DMS53 treated with DMSO at 0.1 percent for 48 hours (cell line): ENCODE data around the gene LRRC72.
"Not testable (repeated sequence)": the region's sequence is repeated elsewhere in the genome, so short reads cannot be mapped to it uniquely, and the experiment has no call there.

ENCODE experiments used
- DNase-seq: peaks from one replicate; lab custom pipeline; 2025; ENCODE audit not compliant: unreplicated experiment; lab: John Stamatoyannopoulos, UW

Gene LRRC72

DNA sequence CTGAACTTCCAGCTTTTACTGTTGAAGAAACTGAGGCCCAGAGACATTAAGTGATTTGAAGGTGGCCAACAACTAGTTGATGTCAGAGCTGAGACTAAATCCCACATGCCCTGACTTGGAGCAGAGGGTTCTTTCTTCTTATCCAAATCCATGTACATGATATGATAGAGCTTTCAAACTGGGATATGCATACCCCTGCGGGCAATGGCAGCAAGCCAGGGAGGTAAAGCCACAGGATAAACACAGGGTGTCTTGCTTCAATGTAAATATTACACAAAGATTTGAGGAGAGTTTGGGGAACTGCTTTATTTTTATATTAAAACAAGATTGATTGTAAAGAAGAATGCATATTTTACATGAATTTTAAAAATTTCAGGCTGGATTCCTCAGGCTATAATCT lies 2.3 kb upstream of the LRRC72 start:
- DNase-seq: no peak

DNA sequence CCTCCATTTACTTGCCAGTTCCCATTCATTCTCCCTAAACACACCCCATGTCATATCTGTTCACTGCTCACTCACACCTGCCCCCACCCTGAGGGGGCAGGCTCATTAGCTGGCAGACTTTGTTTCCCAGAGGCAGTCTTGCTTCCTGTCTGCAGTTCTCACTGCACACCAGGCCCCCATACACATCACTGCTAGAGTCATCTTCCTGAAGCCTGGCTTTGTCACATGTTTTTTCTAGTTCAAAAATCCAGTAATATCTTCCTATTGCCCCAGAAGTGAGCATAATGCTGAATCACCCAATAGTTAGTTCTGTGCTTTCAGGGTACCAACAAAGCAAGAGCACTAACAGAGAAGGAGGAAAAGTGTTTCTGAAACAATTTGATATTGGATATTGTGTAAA lies 1.9 kb downstream of the LRRC72 start:
- no peak for DNase-seq

DNA sequence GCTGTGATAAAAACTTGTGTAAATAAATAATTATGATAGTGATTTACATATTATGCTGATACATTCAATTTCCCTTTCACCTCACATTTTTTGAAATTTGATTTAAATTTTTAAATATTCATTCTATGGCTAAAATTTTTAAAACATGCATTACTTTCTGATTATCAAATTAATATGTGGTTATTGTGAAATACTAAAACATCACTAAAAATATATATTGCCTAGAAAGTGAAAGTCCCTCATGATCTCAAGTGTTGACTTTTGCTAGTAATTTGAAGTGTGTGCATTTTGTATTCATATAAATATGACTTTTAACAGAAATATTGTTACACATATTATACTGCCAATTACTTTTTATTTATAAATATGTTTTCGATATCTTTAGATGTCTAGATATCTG lies 3.1 kb downstream of the LRRC72 start:
- DNase-seq: no peak

DNA sequence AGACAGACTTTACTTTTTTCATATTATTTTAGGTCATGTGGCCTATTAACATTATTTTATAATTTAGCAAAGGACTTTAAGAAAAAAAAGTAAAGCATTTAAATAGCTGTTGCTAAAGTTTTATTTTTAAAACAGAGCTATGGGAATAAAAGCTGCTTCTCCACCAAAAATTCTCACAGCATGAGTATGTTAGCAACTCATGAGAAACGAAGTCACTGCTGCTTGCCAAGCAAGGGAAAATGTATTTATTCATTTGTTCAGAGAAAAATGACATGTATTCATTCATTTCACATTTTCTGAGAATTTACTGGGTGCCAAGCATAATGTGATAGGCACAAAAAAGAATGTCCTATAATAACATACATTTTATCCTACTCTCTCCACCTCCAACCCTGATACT lies 5.1 kb downstream of the LRRC72 start:
- no peak for DNase-seq

DNA sequence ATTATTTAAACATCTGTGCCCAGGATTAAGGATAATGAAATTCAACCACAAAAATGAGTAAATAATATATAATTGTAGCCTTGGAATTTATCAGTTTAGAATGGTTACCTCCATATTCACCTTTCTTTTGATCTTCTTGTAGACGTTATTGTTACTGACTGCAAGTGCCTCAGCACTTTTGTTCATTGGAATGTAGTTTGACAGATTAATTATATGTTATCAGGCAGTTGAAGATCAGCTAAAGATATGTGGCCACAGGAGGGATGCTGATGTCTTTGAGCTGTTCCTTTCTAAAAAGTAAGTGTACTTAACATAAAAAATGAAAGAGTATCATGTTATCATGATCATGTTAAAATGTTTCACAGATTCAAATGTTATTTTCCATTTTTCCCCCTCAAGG lies 5.6 kb downstream of the LRRC72 start:
- DNase-seq: no peak

DNA sequence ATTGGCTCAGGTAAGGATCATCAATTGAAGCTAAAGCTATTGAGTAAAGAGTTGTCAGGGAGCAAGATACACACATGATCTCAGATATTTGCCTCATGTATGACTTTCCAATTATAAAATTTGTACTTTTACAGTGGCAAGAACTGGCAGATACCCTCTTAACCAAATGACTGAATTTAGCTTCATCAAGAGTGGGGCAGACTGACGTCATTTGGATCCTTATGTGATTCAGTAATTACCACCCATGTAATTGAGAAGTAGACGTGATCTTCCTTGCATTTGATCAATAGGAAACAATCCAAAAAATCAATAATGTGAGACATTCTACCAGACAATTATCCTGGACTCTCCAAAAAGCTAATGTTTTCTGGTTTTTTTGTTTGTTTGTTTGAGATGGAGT lies 8.9 kb downstream of the LRRC72 start:
- no peak for DNase-seq

DNA sequence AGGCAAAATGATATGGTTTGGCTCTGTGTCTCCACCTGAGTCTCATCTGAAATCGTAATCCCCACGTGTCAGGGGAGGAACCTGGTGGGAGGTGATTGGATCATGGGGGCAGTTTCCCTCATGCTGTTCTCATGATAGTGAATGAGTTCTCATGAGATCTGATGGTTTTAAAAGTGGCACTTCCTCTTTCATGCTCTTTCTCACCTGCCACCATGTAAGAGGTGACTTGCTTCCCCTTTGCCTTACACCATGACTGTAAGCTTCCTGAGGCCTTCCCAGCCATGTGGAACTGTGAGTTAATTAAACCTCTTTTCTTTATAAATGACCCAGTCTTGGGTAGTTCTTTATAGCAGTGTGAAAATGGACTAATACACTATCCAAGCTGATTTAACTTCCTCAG lies 13.9 kb downstream of the LRRC72 start:
- not testable (repeated sequence) for DNase-seq

DNA sequence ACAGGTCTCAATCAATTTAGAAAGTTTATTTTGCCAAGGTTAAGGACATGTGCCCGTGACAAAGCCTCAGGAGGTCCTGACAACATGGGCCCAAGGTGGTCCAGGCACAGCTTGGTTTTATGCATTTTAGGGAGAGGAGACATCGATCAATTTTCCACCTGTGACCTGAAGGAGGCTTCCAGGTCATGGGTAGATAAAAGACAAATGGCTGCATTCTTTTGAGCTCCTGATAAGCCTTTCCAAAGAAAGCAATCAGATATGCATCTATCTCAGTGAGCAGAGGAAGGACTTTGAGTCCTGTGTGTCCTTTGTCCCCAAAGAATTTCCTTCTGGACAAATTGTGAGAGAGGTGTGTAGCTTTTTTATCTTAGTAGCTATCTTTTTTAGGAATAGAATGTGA lies 15.8 kb downstream of the LRRC72 start:
- no peak for DNase-seq

DNA sequence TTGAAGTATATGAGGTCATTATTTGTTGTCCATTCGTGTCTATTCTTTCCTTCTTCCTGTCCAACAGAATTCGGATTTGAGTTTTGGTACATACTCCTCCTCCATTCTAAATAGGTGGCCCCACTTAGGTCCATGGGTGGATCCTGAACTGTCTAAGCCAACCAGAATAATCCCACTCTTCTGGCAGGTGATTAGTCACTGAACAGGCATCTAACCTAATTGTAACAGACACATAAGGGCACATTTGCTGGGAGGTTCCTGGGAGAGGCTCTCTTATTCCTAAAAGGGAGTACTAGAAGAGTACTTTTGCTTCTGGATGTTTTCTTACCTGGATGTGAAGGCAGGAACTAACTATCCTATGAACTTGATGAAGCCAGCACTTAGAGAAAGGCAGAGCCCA lies 16.8 kb downstream of the LRRC72 start:
- no peak for DNase-seq

DNA sequence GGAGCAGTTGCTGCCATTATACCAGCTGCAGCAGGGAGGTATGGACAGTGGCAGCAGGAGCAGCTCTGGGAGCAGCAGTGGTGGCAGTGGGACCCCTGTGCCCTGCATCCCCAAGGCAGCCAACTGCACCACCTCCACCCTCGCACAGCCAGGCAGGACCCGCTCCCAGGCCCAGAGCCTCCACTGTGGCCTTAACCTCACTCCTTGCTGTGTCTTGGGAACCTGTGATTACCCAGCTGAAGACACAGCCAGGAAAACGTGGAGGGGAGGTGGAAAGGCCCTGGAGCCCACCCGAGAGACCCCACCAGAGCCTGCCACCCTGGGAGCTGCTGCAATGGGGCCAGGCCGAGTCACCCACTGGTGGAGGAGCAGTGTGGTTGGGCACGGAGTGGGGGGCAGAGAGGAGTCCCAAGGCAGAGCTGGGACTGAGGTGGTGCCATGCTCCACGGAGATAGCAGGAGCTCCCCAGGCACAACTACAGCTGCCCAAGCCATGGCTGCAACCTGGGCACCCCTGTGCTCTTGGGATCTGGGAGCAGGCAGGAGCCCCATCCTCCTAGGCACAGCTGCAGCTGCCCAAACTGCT lies 20.4 kb downstream of the LRRC72 start:
- DNase-seq: no peak

DNA sequence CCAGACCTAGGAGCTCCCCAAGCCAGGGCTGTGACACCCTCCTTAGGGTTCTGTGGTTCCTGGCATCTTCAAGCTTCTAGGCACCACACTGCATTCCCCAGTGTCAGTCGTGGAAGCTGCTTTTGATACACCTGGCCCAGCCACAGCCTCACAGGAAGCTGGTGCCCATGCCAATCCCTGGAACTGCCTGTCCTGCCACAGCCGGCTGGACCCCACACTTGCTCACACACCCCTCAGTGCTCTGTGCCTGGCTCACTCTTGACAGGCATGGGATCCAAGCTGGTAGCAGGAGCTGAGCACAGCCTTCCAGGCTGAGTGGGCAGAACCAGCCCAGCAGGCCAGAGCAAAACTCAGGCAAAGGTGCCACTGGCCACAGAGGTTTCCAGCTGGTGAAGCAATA lies 21.8 kb downstream of the LRRC72 start:
- no peak for DNase-seq

DNA sequence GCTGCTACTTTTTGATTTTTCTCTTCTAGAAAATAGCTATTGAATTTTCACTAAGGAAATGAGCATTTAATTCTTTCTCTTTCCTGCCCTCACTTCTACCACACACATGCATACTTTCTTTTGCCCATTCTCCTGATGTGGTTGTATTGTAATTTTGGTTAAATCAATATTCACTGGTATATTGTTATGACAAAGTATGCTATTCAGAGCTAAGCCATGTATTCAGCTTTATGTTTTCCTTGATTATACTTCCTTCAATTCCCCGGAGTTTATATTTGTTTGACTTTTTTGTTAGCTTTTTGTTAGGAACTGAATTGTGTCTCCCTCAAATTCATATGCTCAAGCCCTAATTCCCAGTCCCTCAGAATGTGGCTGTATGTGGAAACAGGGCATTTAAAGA lies 24.0 kb downstream of the LRRC72 start:
- no peak for DNase-seq

DNA sequence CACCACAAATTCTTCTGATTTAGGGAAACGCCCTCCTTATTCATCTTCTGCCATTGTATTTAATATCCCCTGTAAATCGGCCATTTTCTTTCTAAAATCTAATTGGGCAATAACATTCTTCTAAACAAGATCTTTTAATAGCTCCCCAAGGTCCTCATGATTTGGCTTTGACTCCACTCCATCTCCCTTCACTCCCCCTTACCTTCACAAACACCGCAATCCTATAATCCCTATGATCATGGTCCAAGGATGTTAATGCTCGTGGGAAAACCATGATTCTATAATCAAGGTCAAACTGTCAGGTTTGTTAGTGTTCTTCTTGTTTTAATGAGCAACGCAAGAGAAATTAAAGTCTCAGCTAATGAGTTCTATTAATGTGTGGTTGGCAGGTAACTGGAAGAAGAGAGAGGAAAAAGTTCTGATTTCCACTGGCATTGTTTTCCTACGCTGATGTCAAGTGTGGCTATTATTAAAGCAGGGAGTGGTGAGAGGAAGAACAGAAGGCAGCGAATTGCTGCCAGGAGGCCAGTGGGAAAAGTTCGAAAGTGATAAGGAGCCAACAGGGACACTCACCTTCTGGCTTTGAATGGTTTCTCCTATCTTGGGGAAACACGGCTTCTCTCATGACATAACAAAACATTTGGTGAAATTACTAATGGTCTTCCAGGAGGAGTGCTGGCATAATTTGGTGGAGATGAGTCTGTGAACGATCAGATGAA lies 28.1 kb downstream of the LRRC72 start:
- DNase-seq: no peak

DNA sequence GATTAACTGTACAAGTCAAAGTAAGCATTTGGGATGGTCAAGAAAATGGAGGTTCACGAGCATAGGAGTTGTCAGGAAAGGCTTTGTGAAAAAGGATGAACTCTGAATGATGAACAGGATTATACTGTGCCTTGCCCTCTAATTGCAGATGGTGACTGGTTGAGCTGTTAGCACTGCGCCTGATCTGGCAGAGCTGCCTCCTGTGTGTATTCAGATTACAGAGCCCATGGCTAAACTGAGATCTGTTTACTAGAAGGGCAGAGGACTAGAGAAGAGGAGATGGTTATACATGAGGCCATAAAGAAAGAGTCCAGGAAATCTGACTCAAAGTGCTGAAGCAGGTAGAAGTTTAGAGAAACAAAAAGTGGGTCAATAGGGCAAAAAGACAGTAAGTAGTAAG lies 29.7 kb downstream of the LRRC72 start:
- no peak for DNase-seq

DNA sequence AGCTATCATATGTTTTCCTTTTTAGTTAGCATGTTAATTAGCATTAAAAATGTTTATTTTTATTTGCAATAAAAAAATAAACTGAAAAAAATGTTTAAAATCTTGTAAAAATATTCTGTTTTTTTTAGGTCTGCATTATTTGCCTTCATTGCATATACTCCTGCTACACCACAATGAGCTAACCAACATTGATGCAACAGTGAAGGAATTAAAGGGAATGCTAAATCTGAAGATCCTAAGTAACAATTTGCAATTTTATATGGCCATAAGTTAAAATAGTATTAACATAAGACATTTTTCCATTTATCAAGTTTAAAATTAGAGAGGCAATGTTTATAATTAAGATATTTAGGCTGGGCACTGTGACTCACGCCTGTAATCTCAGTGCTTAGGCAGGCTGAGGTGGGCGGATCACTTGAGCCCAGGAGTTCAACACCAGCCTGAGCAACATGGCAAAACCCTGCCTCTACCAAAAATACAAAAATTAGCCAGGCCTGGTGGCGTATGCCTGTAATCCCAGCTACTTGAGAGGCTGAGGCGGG lies 32.2 kb downstream of the LRRC72 start:
- DNase-seq: no peak

DNA sequence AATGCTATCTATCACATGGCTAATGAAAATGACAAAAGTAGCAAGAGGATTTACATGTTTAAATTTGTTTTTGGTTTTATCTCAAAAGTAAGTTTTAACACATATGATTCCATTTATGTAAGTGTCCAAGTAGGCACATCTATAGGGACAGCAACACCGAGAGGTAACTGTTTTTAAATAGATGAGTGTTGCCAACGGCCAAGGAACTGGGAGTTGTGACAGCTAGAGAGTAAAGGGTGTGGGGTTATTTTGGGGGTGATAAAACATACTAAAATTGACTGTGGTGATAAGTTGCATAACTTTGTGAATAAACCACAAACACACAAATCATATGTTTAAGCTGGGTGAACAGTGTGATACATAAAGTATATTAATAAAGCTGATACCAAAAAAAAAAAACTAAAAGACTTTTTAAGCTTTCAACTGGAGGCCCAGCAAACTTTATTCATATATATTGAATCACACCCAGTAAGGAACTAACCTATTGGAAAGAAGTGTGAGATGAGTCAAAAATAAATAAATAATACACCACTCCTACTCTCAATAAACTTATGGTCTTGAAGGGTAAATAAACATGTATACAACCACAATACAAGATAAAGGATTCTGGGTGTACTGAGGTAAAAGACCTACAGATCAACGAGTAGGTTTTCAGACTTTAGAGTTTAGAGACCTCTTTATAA lies 33.0 kb downstream of the LRRC72 start:
- DNase-seq: no peak

DNA sequence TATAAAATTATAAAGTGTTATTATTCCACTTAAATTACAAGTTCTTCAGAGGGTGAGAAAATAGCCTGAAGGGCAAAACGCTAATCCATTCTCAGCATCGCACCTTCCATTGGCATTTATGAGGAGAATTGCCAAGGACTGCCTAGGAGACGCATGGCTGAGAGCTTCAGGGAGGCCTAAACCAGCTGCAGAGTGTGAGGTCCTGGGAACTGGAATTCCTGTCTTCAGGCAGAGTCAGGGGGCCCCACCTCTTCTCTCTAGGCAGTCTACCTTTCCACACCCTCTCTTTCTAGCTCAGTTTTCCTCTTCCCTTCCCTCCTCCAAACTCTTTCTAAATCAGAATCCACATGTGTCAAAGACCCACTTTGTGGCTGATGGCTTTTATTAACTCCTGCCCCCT lies 35.3 kb downstream of the LRRC72 start:
- no peak for DNase-seq

DNA sequence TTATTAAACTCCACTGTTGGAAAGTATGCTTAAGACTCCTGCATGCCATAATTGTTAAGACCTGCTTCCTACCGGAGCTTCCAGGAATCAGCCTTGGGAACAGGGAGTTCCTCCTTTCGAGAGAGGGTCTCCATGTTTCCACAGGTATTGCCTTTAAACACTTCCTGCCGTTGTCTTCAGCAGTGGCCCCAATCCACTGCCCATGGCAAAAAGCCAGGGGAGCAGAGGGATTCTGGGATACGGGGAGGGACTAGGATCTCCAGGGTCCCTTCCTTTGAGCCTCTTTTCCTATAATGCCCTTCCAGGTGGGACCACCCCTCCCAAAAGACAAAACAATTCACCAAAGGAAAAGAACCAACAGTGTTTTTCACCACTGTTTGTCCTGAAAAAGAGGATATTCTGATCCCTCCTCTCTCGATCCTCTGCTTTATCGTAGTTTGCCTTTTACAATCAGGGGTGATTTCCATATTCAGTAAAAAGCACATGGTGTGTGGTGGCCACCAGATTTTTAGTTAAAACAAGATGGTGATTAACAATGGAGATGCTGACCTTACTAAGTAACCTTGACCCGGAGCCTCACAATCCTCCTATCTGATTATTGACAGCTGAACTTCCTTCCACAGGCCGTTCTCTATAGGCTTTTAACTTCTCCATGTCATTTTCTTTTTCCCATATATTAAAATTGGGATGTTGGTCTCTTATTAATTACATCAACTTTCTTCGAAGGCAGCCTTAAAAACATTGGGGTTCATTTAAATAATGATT lies 36.0 kb downstream of the LRRC72 start:
- DNase-seq: no peak

DNA sequence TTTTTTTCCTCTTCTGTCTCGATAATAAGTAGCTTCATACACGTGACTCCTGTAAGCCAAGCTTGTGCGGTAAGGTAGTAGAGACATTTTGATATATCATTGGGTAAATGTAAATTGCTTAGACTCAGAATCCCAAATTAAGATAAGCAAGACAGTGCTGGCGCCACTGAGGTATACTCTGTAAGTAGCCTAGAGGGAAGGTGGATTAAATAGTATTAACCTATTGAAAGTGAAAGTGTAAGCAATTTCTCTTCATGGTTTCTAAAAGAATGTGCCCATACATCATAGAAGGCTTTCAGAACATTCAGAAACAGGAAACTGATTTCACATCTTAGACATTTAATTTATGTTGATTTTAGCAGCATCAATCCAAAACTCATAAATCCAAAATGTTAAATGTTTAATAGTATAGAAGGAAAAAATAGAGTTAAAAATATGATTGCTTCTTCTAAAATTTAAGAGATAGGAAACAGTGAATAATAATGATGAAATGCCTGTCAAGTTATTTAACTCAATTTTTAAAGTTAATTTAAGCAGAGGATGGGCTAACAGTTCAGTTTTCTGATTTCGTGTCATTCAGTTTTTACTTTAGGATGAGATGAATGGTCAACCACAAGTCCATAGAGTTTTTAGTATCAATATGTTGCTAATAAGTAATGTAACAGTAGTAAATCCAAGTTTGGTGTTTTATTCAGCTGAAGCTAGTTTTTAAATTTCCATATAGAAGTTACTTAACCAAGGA lies 36.8 kb downstream of the LRRC72 start:
- DNase-seq: peak; percentile 15

DNA sequence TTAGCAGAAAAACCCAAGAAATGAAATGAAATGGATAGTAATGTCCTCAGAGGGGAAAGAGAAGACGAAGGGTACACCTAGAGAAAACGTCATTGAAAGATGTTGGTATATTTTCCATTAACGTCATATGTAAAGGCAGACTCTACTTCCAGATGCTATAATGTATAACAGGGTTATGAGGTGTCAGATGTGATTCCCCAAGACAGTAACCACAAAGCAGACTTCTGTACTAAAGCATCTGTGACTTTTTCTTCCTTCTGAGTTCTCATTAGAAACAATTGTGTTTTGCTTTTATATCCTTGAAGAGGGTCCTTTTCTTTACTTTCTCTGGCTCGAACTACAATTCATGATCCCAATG lies 37.4 kb downstream of the LRRC72 start:
- DNase-seq: no peak

DNA sequence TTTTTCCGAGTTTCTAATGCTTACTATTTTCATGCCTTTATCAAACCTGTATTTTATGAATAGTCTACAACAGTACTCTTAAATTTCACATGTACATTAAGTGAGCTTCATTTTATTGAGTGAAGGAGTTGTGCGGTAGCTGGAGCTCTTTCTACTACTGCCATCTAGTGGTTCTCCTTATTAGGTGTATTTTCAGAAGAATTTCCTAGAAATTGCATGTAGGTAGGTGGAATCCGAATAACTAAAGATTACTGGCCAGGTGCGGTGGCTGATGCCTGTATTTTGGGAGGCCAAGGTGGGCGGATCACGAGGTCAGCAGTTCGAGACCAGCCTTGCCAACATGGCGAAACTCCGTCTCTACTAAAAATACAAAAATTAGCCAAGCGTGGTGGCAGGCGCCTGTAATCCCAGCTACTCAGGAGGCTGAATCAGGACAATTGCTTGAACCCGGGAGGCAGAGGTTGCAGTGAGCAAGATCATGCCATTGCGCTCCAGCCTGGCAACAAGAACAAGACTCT lies 38.3 kb downstream of the LRRC72 start:
- peak; percentile 89 for DNase-seq
